ENCODE measurements around the gene KRTAP4-3. TPM values are rescaled to one million over a fixed set of nuclear protein-coding genes. Genes with fewer than 3 reads are reported as not detected.
"Not testable (repeated sequence)": the region's sequence is repeated elsewhere in the genome, so short reads cannot be mapped to it uniquely, and the experiment has no call there.

KRTAP4-3 gene
- total RNA-seq, 4 donors from 2014 or later = 1.2 to 54.0 TPM; not detected in 2

DNA sequence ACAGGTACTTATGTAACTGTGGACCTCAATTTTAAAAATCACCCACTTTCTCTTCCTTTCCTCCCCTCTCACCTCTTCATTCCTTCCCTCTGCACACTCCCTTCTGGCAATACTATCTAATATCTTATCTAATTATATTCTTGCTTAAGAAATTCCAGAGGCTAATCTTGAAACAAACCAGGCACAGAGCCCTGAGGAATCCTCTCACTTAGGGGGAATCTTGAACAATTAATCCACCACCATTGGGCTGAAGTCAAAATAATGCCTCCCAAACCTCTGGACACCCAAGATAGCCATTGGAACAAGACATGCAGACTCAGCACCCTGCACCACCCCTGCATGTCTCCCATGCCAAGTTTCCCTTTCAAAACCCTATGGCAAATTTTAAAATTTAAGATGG is 26.7 kb downstream of the KRTAP4-3 start:
- no peak overlapping the region for H3K4me3 ChIP-seq (ENCODE audit: low read depth, poor library complexity, severe bottlenecking)
- intact Hi-C loops (cut with DNase I; ENCODE audit: low total_unique reads) = no loop called here
- TF ChIP-seq POLR2A (IDR thresholded peaks at IDR 0.05) = no peak
- TF ChIP-seq, protein P1, sequence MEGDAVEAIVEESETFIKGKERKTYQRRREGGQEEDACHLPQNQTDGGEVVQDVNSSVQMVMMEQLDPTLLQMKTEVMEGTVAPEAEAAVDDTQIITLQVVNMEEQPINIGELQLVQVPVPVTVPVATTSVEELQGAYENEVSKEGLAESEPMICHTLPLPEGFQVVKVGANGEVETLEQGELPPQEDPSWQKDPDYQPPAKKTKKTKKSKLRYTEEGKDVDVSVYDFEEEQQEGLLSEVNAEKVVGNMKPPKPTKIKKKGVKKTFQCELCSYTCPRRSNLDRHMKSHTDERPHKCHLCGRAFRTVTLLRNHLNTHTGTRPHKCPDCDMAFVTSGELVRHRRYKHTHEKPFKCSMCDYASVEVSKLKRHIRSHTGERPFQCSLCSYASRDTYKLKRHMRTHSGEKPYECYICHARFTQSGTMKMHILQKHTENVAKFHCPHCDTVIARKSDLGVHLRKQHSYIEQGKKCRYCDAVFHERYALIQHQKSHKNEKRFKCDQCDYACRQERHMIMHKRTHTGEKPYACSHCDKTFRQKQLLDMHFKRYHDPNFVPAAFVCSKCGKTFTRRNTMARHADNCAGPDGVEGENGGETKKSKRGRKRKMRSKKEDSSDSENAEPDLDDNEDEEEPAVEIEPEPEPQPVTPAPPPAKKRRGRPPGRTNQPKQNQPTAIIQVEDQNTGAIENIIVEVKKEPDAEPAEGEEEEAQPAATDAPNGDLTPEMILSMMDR (IDR thresholded peaks at IDR 0.05) = no peak
- DNase-seq (ENCODE audit: low spot score in 2 of 2) = no peak

DNA sequence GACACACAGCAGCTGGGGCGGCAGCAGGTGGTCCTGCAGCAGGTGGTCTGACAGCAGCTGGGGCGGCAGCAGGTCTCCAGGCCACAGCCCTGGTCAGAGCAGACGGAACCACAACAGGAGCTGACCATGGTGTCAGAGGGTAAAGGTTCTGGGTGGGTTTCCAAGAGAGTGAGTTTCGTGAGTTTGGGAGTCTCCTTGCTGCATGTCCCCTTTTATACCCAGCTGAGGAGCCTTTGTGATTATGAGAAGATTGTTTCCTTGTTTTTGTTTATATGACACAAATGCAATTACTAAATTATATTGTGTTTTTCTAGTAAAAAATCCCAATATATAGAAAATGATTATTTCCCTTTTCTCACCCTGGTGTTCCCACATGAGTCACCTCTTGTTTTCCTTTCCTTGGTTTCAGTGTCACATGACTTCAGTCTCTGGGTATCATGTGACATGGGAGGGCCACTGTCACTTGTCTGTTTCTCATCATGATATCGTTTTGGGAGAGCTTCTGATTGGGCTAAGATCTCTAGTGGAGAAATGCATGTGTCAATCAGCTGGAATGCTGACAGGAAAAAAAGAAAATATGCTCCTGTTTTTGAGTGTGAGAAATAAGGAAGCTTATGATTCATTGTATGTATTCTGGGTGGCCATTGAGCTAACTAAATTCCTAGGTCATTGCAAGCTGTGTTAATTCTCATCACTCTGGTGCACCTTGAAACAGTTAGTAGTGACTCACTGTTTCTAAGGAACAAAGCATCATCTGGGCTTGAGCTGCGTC is 27.5 kb downstream of the KRTAP4-3 start, which contains the start of gene KRTAP4-6:
KRTAP4-6 (minus strand) TSS at position 185 of the 772 bp plus-strand sequence; CDS start at position 128, 57 bp downstream.
- intact Hi-C loops (cut with DNase I; ENCODE audit: low total_unique reads) = no loop called here
- no peak for TF ChIP-seq POLR2A (IDR thresholded peaks at IDR 0.05)
- TF ChIP-seq, protein P1 (IDR thresholded peaks at IDR 0.05) = no peak
- no peak within 1 kb of the TSS for H3K4me3 ChIP-seq (ENCODE audit: low read depth, poor library complexity, severe bottlenecking)
- WGBS, 2 donors = 77% methylated on average over 6 of the region's 6 CpGs
- DNase-seq (ENCODE audit: low spot score in 2 of 2) = no peak

DNA sequence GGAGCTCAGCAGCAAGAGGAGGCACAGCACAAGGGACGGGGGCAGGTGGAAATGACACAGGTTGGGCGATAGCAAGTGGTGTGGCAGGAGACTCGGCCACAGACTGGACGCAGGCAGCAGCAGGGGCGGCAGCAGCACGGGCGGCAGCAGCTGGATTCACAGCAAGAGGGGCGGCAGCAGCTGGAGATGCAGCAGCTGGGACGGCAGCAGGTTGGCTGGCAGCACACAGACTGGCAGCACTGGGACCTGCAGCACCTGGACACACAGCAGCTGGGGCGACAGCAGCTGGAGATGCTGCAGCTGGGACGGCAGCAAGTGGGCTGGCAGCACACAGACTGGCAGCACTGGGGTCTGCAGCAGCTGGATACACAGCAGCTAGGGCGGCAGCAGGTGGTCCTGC is 28.2 kb downstream of the KRTAP4-3 start:
- DNase-seq (ENCODE audit: low spot score in 2 of 2); intact Hi-C loops (cut with DNase I; ENCODE audit: low total_unique reads); H3K4me3 ChIP-seq (ENCODE audit: low read depth, poor library complexity, severe bottlenecking): not testable (repeated sequence)
- 88 to 92% methylated on average over 11 to 12 of the region's 12 CpGs for WGBS, 2 donors

DNA sequence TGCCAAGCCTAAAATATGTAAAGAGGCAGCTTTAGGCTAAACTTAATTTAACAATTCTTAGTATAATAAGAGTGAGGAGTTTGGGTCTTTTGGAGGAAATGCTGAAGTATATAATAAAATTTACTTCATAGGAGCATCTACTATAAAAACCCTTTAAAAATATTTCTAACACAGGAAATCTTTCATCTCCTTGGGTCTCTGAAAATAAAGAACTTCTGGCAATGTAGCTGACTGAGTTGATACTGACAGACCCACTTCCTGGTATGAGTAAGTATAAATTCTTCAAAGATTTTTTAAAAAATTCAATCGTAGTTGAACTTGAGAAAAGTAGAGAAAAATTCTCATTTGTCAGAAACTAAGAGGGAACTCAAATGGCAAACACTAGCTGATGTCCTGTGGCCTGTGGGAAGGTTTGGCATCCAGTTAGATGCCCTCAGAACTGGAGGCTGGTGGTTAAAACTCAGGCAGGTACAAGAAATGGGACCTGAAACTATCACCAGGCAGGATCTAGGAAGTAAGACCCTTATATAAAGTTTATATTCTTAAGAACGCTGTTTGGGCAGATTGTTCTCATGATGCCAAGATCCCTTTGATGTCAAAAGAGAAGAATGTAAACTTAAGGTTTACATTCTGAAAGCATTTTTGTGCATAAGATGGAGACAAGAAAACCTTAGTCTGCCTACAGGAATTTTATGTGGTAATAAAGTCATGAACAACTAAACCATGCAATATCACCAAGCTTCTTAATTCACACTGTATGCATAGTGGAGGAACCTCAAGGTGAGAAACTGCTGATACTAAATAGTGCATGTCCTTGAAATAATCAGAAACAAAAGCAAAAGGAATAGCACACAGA is 33.9 kb downstream of the KRTAP4-3 start:
- intact Hi-C loops (cut with DNase I; ENCODE audit: low total_unique reads) = no loop called here
- TF ChIP-seq, protein P1 (IDR thresholded peaks at IDR 0.05) = no peak
- TF ChIP-seq POLR2A (IDR thresholded peaks at IDR 0.05) = no peak
- no peak overlapping the region for H3K4me3 ChIP-seq (ENCODE audit: low read depth, poor library complexity, severe bottlenecking)
- no peak for DNase-seq (ENCODE audit: low spot score in 2 of 2)
- WGBS, 2 donors = 50 to 52% methylated on average over 2 of the region's 2 CpGs

DNA sequence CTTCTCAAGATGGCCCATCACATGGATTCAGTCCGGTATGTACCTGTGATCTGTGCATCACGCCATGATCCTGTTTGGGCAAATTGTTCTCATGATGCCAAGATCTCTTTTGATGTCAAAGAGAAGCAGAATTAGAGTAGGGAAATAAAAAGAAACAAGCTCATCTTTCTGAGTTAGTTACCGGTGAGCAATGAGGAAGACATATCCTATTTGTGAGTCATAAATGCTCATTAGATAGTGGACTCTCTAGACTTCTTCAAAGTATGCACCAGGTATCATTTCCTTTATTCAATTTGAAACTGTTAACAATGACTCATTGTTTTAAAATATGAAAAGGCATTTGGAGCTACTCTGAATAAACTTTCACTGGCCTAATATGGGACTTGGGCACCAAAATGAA is 36.0 kb downstream of the KRTAP4-3 start:
- TF ChIP-seq, protein P1 (IDR thresholded peaks at IDR 0.05) = no peak
- no peak for TF ChIP-seq POLR2A (IDR thresholded peaks at IDR 0.05)
- WGBS, 2 donors = 75 to 79% methylated on average over 3 of the region's 3 CpGs
- no peak overlapping the region for H3K4me3 ChIP-seq (ENCODE audit: low read depth, poor library complexity, severe bottlenecking)
- no peak for DNase-seq (ENCODE audit: low spot score in 2 of 2)
- intact Hi-C loops (cut with DNase I; ENCODE audit: low total_unique reads) = no loop called here

DNA sequence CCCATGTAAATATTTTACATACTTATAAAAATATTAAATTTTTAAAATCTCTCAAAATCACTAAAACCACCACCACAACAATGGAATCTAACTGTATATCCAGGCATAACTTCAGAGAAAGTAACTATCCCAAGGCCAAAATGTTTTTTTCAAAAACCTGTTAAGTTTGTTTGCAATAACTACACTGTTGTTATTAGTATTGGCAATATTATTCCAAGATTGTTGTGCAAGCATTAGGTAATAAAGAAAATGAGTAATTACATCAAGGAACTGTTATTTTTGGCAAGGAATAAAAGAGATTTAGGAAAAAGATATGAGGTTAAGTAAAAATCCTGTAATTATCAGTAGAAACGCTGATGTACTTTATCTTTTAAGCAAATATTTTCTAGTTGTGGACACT is 40.6 kb downstream of the KRTAP4-3 start:
- intact Hi-C loops (cut with DNase I; ENCODE audit: low total_unique reads) = no loop called here
- WGBS, 2 donors = 46 to 48% methylated on average over 1 of the region's 1 CpG
- DNase-seq (ENCODE audit: low spot score in 2 of 2) = no peak
- H3K4me3 ChIP-seq (ENCODE audit: low read depth, poor library complexity, severe bottlenecking) = no peak overlapping the region
- no peak for TF ChIP-seq POLR2A (IDR thresholded peaks at IDR 0.05)
- TF ChIP-seq, protein P1 (IDR thresholded peaks at IDR 0.05) = no peak

Measured in lower leg skin (tissue), 4 donors.